Measurements from ENCODE around the gene MARK1.

Gene MARK1

DNA sequence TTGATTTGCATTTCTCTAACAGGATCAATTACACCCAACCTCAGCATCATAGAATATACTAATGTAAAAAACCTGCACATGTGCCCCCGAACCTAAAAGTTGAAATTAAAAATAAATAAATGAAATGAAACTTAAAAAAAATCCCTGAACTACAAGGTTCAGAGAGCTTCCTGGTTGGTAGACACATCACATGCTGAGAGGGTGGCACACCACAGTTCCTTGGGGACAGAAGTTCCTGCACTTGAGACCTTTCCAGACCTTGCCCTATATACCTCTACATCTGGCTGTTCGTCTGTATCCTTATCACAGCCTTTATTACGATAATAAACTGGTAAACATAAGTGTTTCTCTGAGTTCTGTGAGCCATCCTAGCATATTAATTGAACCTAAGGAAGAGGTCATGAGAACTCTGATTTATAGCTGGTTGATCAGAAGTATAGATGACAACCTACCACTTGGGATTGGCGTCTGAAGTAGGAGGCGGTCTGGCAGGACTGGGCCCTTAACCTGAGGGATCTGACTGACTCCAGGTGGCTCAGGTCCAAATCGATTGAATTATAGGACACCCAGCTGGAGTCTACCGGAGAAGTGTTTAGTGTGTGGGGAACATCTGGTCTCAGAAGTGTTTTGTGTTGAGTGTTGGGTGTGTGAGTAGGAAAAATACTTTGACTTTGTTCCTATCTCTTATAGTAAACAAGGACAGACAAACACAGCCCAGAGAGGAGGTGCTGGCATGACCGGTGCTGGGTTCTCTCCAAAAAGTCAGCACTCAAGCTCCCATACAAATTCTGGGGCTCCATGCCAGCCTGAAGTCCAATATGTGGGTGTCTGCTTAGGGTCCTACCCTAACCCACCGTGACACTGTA lies 181.2 kb downstream of the MARK1 start:
- DNase-seq (ENCODE audit: low read depth), result no peak
- TF ChIP-seq, protein P1, sequence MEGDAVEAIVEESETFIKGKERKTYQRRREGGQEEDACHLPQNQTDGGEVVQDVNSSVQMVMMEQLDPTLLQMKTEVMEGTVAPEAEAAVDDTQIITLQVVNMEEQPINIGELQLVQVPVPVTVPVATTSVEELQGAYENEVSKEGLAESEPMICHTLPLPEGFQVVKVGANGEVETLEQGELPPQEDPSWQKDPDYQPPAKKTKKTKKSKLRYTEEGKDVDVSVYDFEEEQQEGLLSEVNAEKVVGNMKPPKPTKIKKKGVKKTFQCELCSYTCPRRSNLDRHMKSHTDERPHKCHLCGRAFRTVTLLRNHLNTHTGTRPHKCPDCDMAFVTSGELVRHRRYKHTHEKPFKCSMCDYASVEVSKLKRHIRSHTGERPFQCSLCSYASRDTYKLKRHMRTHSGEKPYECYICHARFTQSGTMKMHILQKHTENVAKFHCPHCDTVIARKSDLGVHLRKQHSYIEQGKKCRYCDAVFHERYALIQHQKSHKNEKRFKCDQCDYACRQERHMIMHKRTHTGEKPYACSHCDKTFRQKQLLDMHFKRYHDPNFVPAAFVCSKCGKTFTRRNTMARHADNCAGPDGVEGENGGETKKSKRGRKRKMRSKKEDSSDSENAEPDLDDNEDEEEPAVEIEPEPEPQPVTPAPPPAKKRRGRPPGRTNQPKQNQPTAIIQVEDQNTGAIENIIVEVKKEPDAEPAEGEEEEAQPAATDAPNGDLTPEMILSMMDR (IDR thresholded peaks at IDR 0.05; ENCODE audit: control insufficient read depth, insufficient read depth, low read depth, low read length, missing control alignments), result no peak
- H3K4me3 ChIP-seq (ENCODE audit: control insufficient read depth, low read depth, low read length), result no peak overlapping the region

DNA sequence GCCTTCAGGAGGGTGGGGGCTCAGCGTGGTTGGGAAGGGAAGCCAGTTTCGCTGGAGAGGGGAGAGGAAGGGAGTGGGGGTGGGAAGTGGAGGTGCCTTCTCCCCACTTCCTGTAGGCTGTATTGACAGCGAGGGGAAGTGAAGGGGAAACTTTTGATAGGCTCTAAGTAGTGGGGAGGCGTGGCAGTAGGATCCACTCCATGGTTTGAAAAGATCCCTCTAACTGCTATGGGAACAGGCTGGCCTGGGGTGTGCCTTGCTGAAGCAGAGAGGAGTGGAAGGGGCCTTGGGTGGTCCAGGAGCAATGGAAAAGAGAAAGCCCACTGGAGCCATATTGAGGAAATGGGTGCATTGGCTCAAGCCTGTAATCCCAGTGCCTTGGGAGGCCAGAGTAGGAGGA lies 182.4 kb downstream of the MARK1 start:
- DNase-seq (ENCODE audit: low read depth), result no peak
- no peak overlapping the region for H3K4me3 ChIP-seq (ENCODE audit: control insufficient read depth, low read depth, low read length)
- TF ChIP-seq, protein P1 (IDR thresholded peaks at IDR 0.05; ENCODE audit: control insufficient read depth, insufficient read depth, low read depth, low read length, missing control alignments), result no peak

DNA sequence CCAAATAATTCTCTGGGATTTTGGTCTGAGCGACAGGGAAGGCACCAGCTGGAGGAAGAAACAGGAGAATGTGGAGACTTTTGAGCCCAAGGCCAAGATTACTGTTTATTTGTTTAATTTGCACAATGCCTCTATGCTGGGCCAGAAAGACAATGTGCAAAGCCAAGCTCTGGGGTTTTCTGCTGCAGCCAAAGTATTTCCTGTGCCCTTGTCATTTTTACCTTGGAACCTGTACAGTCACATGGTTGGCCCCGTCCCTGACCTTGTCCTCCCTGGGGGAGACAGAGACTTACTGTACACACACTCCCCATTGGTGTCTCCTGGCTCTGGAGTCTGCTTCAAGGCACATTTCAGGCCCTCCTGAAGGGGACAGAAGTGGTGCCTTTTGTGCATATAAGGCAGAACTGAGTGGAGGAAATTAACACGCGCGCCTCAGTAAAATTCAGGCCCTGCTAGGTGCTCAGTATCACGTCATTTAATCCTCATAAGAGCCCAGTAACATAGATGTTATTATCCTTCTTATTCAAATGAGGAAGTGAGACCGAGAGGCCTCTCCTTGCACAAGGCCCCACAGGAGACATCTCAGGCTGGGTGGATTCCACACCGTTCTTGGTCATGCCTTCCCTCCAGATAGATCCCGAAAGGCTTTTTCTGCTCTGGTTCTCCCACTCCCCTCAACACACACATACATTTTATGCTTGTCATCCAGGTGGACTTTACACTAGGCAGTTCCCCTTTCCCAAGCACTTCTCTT lies 183.3 kb downstream of the MARK1 start:
- H3K4me3 ChIP-seq (ENCODE audit: control insufficient read depth, low read depth, low read length), result no peak overlapping the region
- no peak for DNase-seq (ENCODE audit: low read depth)
- TF ChIP-seq, protein P1 (IDR thresholded peaks at IDR 0.05; ENCODE audit: control insufficient read depth, insufficient read depth, low read depth, low read length, missing control alignments), result no peak
